ENCODE measurements around the gene MEF2D. TPM values are rescaled to one million over a fixed set of nuclear protein-coding genes. Genes with fewer than 3 reads are reported as not detected.

The MEF2D gene
- total and polyA plus RNA-seq, 3 experiments from 2014 or later = 19.2 to 35.4 (median 32.9) TPM

GRCh38 chr1:156431769-156432668 lies 68.6 kb downstream of the MEF2D start:
- no peaks in the 10 kb centered on the region for H3K36me3 Mint-ChIP-seq
- H3K27ac ChIP-seq (ENCODE audit: low read depth, low read length) = no peak overlapping the region
- peaks cover 70% of the 10 kb centered on the region for H3K27me3 ChIP-seq (ENCODE audit: insufficient read depth, low read length, poor library complexity, severe bottlenecking)
- H3K9me3 ChIP-seq (ENCODE audit: low read length) = no peaks in the 10 kb centered on the region
- peaks cover 62 to 89% of the 10 kb centered on the region in 2 donors for H3K27me3 Mint-ChIP-seq
- peaks cover 9 to 15% (median 14%) of the 10 kb centered on the region in 3 donors for H3K4me1 Mint-ChIP-seq
- no peaks in the 10 kb centered on the region for H3K9me3 Mint-ChIP-seq
- POLR2A ChIA-PET = no interaction called here
- H3K4me1 ChIP-seq (ENCODE audit: insufficient read depth, low read length) = peaks cover 7% of the 10 kb centered on the region
- H3K27ac Mint-ChIP-seq = peak overlapping the region in 1 of 8 donors; percentile 61
- DNase-seq = no peak
- CTCF ChIA-PET = interaction anchor here (0.8 to 1.4 kb wide), 4 partner anchors 9 to 46 kb away, joined by 3 to 6 read pairs (median 3); no protein-coding TSS in a partner anchor
- H3K4me3 ChIP-seq (ENCODE audit: low read length) = no peak overlapping the region
- no peak overlapping the region for H3K4me3 Mint-ChIP-seq
- H3K36me3 ChIP-seq (ENCODE audit: insufficient read depth, low read length) = no peaks in the 10 kb centered on the region

- POLR2A ChIA-PET = no interaction called here
- H3K4me3 Mint-ChIP-seq = no peak overlapping the region
- Histone ChIP-seq H3K27me3 (ENCODE audit: insufficient read depth, low read length, poor library complexity, severe bottlenecking) (peaks cover 64% of the 10 kb centered on the region), H3K9me3 (ENCODE audit: low read length) (no peaks in the 10 kb centered on the region), H3K27ac (ENCODE audit: low read depth, low read length) (no peak overlapping the region), H3K4me1 (ENCODE audit: insufficient read depth, low read length) (peaks cover 2% of the 10 kb centered on the region), H3K36me3 (ENCODE audit: insufficient read depth, low read length) (no peaks in the 10 kb centered on the region), H3K4me3 (ENCODE audit: low read length) (no peak overlapping the region)
- no peak overlapping the region for H3K27ac Mint-ChIP-seq
- H3K4me1 Mint-ChIP-seq = peaks cover 7 to 11% (median 10%) of the 10 kb centered on the region in 3 donors
- H3K27me3 Mint-ChIP-seq = peaks cover 66 to 91% of the 10 kb centered on the region in 2 donors
- CTCF ChIA-PET = interaction anchor here (0.8 to 1.4 kb wide), 3 partner anchors 12 to 46 kb away, joined by 3 to 6 read pairs (median 6); no protein-coding TSS in a partner anchor
- DNase-seq = no peak
- no peaks in the 10 kb centered on the region for H3K9me3 Mint-ChIP-seq
- no peaks in the 10 kb centered on the region for H3K36me3 Mint-ChIP-seq
Observed at GRCh38 chr1:156431366-156431765, 69.2 kb downstream of the MEF2D start.

GRCh38 chr1:156430866-156431265 lies 69.7 kb downstream of the MEF2D start:
- Mint-ChIP-seq H3K9me3 (no peaks in the 10 kb centered on the region), H3K4me3 (no peak overlapping the region), H3K36me3 (no peaks in the 10 kb centered on the region), H3K27ac (no peak overlapping the region), H3K4me1 (peaks cover 7 to 9% (median 8%) of the 10 kb centered on the region in 3 donors), H3K27me3 (peaks cover 67 to 95% of the 10 kb centered on the region in 2 donors)
- Histone ChIP-seq H3K36me3 (ENCODE audit: insufficient read depth, low read length) (no peaks in the 10 kb centered on the region), H3K27me3 (ENCODE audit: insufficient read depth, low read length, poor library complexity, severe bottlenecking) (peaks cover 64% of the 10 kb centered on the region), H3K27ac (ENCODE audit: low read depth, low read length) (no peak overlapping the region), H3K4me1 (ENCODE audit: insufficient read depth, low read length) (no peaks in the 10 kb centered on the region), H3K4me3 (ENCODE audit: low read length) (no peak overlapping the region), H3K9me3 (ENCODE audit: low read length) (no peaks in the 10 kb centered on the region)
- CTCF ChIA-PET = interaction anchor here (0.8 to 1.3 kb wide), 2 partner anchors 15 to 45 kb away, joined by 3 to 6 read pairs; no protein-coding TSS in a partner anchor
- DNase-seq = no peak
- POLR2A ChIA-PET = interaction anchor here (0.5 kb wide), 1 partner anchor 131 kb away, joined by 4 read pairs; no protein-coding TSS in a partner anchor

GRCh38 chr1:156430303-156430702 lies 70.3 kb downstream of the MEF2D start:
- CTCF ChIA-PET = interaction anchor here (0.8 to 1.3 kb wide), 2 partner anchors 15 to 45 kb away, joined by 4 to 6 read pairs; no protein-coding TSS in a partner anchor
- Histone ChIP-seq H3K4me1 (ENCODE audit: insufficient read depth, low read length) (no peaks in the 10 kb centered on the region), H3K36me3 (ENCODE audit: insufficient read depth, low read length) (no peaks in the 10 kb centered on the region), H3K27me3 (ENCODE audit: insufficient read depth, low read length, poor library complexity, severe bottlenecking) (peaks cover 64% of the 10 kb centered on the region), H3K4me3 (ENCODE audit: low read length) (no peak overlapping the region), H3K27ac (ENCODE audit: low read depth, low read length) (no peak overlapping the region), H3K9me3 (ENCODE audit: low read length) (no peaks in the 10 kb centered on the region)
- DNase-seq = no peak
- Mint-ChIP-seq H3K27ac (no peak overlapping the region), H3K27me3 (peaks cover 63 to 96% of the 10 kb centered on the region in 2 donors), H3K4me1 (peaks cover 4 to 5% (median 4%) of the 10 kb centered on the region in 3 donors), H3K9me3 (no peaks in the 10 kb centered on the region), H3K4me3 (peak overlapping the region in 1 of 7 donors; percentile 38), H3K36me3 (no peaks in the 10 kb centered on the region)
- POLR2A ChIA-PET = interaction anchor here (0.5 kb wide), 1 partner anchor 132 kb away, joined by 4 read pairs; no protein-coding TSS in a partner anchor

GRCh38 chr1:156429313-156430060 lies 71.1 kb downstream of the MEF2D start:
- CTCF ChIA-PET = interaction anchor here (0.8 to 1.0 kb wide), 2 partner anchors 16 to 44 kb away, joined by 4 read pairs; no protein-coding TSS in a partner anchor
- H3K4me3 ChIP-seq (ENCODE audit: low read length) = no peak overlapping the region
- POLR2A ChIA-PET = no interaction called here
- Mint-ChIP-seq H3K9me3 (no peaks in the 10 kb centered on the region), H3K27me3 (peaks cover 58 to 96% of the 10 kb centered on the region in 2 donors), H3K27ac (no peak overlapping the region), H3K4me3 (no peak overlapping the region), H3K36me3 (no peaks in the 10 kb centered on the region), H3K4me1 (peaks cover 0 to 1% (median 0%) of the 10 kb centered on the region in 3 donors)
- no peak overlapping the region for H3K27ac ChIP-seq (ENCODE audit: low read depth, low read length)
- no peaks in the 10 kb centered on the region for H3K9me3 ChIP-seq (ENCODE audit: low read length)
- peaks cover 61% of the 10 kb centered on the region for H3K27me3 ChIP-seq (ENCODE audit: insufficient read depth, low read length, poor library complexity, severe bottlenecking)
- H3K36me3 ChIP-seq (ENCODE audit: insufficient read depth, low read length) = no peaks in the 10 kb centered on the region
- no peak for DNase-seq
- H3K4me1 ChIP-seq (ENCODE audit: insufficient read depth, low read length) = no peaks in the 10 kb centered on the region

GRCh38 chr1:156428746-156429288 lies 71.8 kb downstream of the MEF2D start:
- Histone ChIP-seq H3K27ac (ENCODE audit: low read depth, low read length) (no peak overlapping the region), H3K4me1 (ENCODE audit: insufficient read depth, low read length) (no peaks in the 10 kb centered on the region), H3K27me3 (ENCODE audit: insufficient read depth, low read length, poor library complexity, severe bottlenecking) (peaks cover 56% of the 10 kb centered on the region), H3K9me3 (ENCODE audit: low read length) (no peaks in the 10 kb centered on the region), H3K36me3 (ENCODE audit: insufficient read depth, low read length) (no peaks in the 10 kb centered on the region), H3K4me3 (ENCODE audit: low read length) (no peak overlapping the region)
- Mint-ChIP-seq H3K9me3 (no peaks in the 10 kb centered on the region), H3K4me3 (no peak overlapping the region), H3K27me3 (peaks cover 51 to 96% of the 10 kb centered on the region in 2 donors), H3K4me1 (peaks cover 0 to 1% (median 0%) of the 10 kb centered on the region in 3 donors), H3K27ac (no peak overlapping the region), H3K36me3 (no peaks in the 10 kb centered on the region)
- POLR2A ChIA-PET = interaction anchor here (0.7 kb wide), 1 partner anchor 21 kb away, joined by 5 read pairs; no protein-coding TSS in a partner anchor
- CTCF ChIA-PET = interaction anchor here (1.0 kb wide), 1 partner anchor 17 kb away, joined by 4 read pairs; no protein-coding TSS in a partner anchor
- DNase-seq = no peak

GRCh38 chr1:156427957-156428356 lies 72.6 kb downstream of the MEF2D start:
- no peak overlapping the region for H3K4me3 Mint-ChIP-seq
- no peak for DNase-seq
- no peaks in the 10 kb centered on the region for H3K36me3 Mint-ChIP-seq
- POLR2A ChIA-PET = interaction anchor here (0.7 kb wide), 1 partner anchor 22 kb away, joined by 5 read pairs; no protein-coding TSS in a partner anchor
- CTCF ChIA-PET = no interaction called here
- peaks cover 0 to 1% (median 0%) of the 10 kb centered on the region in 3 donors for H3K4me1 Mint-ChIP-seq
- Histone ChIP-seq H3K27ac (ENCODE audit: low read depth, low read length) (no peak overlapping the region), H3K27me3 (ENCODE audit: insufficient read depth, low read length, poor library complexity, severe bottlenecking) (peaks cover 56% of the 10 kb centered on the region), H3K9me3 (ENCODE audit: low read length) (no peaks in the 10 kb centered on the region), H3K36me3 (ENCODE audit: insufficient read depth, low read length) (no peaks in the 10 kb centered on the region), H3K4me1 (ENCODE audit: insufficient read depth, low read length) (no peaks in the 10 kb centered on the region), H3K4me3 (ENCODE audit: low read length) (no peak overlapping the region)
- H3K9me3 Mint-ChIP-seq = no peaks in the 10 kb centered on the region
- no peak overlapping the region for H3K27ac Mint-ChIP-seq
- peaks cover 42 to 96% of the 10 kb centered on the region in 2 donors for H3K27me3 Mint-ChIP-seq

Data from CD8-positive, alpha-beta memory T cell (primary cell).